DND-41 (cell line): Measurements from ENCODE around the gene ZNRF1.

ENCODE experiments used
- ATAC-seq: fragments of 200-7000 bp; cut with Tn5 transposase; 3 replicates; pipeline ENCODE4 v1.9.1; 2021; ENCODE audit warnings: low read depth; ENCODE audit not compliant: insufficient read depth
- DNase-seq: peaks from one replicate; pipeline ENCODE4 v3.0.0-alpha.2; 2020
- H2AFZ ChIP-seq: 2 replicates; pipeline ENCODE4 v1.6.0; 2012; ENCODE audit warnings: low read depth, low read length
- H3K27ac ChIP-seq: 2 replicates; pipeline ENCODE4 v1.5.1; 2012; ENCODE audit warnings: low read length, inconsistent platforms
- H3K27me3 ChIP-seq: fragments of 200-600 bp; sonication (generic); 2 replicates; pipeline ENCODE4 v1.6.0; 2012; ENCODE audit warnings: low read length, mild to moderate bottlenecking, inconsistent platforms; ENCODE audit not compliant: insufficient read depth, poor library complexity
- H3K36me3 ChIP-seq: 2 replicates; pipeline ENCODE4 v1.5.1; 2012; ENCODE audit warnings: low read length, inconsistent platforms; ENCODE audit not compliant: insufficient read depth
- H3K4me1 ChIP-seq: 2 replicates; pipeline ENCODE4 v1.5.1; 2012; ENCODE audit warnings: mild to moderate bottlenecking, low read length; ENCODE audit not compliant: insufficient read depth
- H3K4me2 ChIP-seq: 2 replicates; pipeline ENCODE4 v1.6.0; 2012; ENCODE audit warnings: mild to moderate bottlenecking, moderate library complexity, low read length, inconsistent platforms; ENCODE audit not compliant: insufficient read depth
- H3K4me3 ChIP-seq, 2 experiments: fragments of 200-600 bp in 1 of 2; shearing (Covaris generic) in 1 of 2; 2 replicates each; pipeline ENCODE4 v1.5.1; 2012 to 2016; ENCODE audit warnings: inconsistent platforms in 2 of 2, low read length in 2 of 2, mild to moderate bottlenecking in 2 of 2, low read depth in 1 of 2, moderate library complexity in 1 of 2
- H3K79me2 ChIP-seq: 2 replicates; pipeline ENCODE4 v1.6.0; 2012; ENCODE audit warnings: low read length, inconsistent platforms; ENCODE audit not compliant: insufficient read depth
- H3K9ac ChIP-seq: 2 replicates; pipeline ENCODE4 v1.6.0; 2012; ENCODE audit warnings: low read depth, mild to moderate bottlenecking, inconsistent platforms, low read length, moderate library complexity
- H3K9me3 ChIP-seq: 2 replicates; pipeline ENCODE4 v1.5.1; 2012; ENCODE audit warnings: low read length, moderate library complexity, mild to moderate bottlenecking, inconsistent platforms; ENCODE audit not compliant: insufficient read depth, severe bottlenecking
- H4K20me1 ChIP-seq: 2 replicates; pipeline ENCODE4 v1.6.0; 2012; ENCODE audit warnings: low read length; ENCODE audit not compliant: insufficient read depth
- CTCF ChIP-seq: IDR thresholded peaks from 2 replicates; pipeline ENCODE4 v1.5.1; 2012; ENCODE audit warnings: borderline replicate concordance, low read length, moderate library complexity, mild to moderate bottlenecking; ENCODE audit not compliant: poor library complexity, severe bottlenecking; ENCODE audit errors: extremely low read depth
- EZH2 ChIP-seq: IDR thresholded peaks from 3 replicates; pipeline ENCODE4 v1.6.1; 2012; ENCODE audit warnings: borderline replicate concordance, low read depth, mild to moderate bottlenecking, moderate library complexity, low read length, inconsistent platforms; ENCODE audit not compliant: severe bottlenecking

Gene ZNRF1

GRCh38 chr16:74999219-74999608 is 390 bp downstream of the ZNRF1 start:
- Histone ChIP-seq H3K4me1 (peaks cover 40% of the 10 kb centered on the region), H3K79me2 (peaks cover 53% of the 10 kb centered on the region), H4K20me1 (peaks cover 49% of the 10 kb centered on the region), H3K36me3 (peaks cover 45% of the 10 kb centered on the region), H3K9me3 (no peaks in the 10 kb centered on the region), H3K4me3 (peak overlapping the region; percentile 84 to 94), H3K4me2 (peak overlapping the region; percentile 91), H3K27ac (peak overlapping the region; percentile 85), H3K27me3 (no peaks in the 10 kb centered on the region), H2AFZ (peak overlapping the region; percentile 40; the same call in 1 of the 2 replicates), H3K9ac (peak overlapping the region; percentile 83)
- TF ChIP-seq CTCF, result no peak
- TF ChIP-seq EZH2, result no peak
- peak; percentile 12 for ATAC-seq
- peak; percentile 46 for DNase-seq

GRCh38 chr16:74999609-75000480 is 1.0 kb downstream of the ZNRF1 start:
- no peak for TF ChIP-seq CTCF
- TF ChIP-seq EZH2, result no peak
- H3K36me3 ChIP-seq, result peaks cover 51% of the 10 kb centered on the region
- peak overlapping the region; percentile 84 to 94 for H3K4me3 ChIP-seq
- peaks cover 55% of the 10 kb centered on the region for H4K20me1 ChIP-seq
- peaks cover 46% of the 10 kb centered on the region for H3K4me1 ChIP-seq
- peak; percentile 61 for DNase-seq
- H3K27me3 ChIP-seq, result no peaks in the 10 kb centered on the region
- no peaks in the 10 kb centered on the region for H3K9me3 ChIP-seq
- peak overlapping the region; percentile 83 for H3K9ac ChIP-seq
- 0 out of 2 replicates have a peak overlapping the region, but pooled peaks have one; percentile 40 for H2AFZ ChIP-seq
- peaks cover 59% of the 10 kb centered on the region for H3K79me2 ChIP-seq
- ATAC-seq, result peak; percentile 53
- H3K27ac ChIP-seq, result peak overlapping the region; percentile 85
- H3K4me2 ChIP-seq, result peak overlapping the region; percentile 91

GRCh38 chr16:75000481-75001081 is 1.8 kb downstream of the ZNRF1 start:
- TF ChIP-seq EZH2 (no peak), CTCF (no peak)
- Histone ChIP-seq H3K9me3 (no peaks in the 10 kb centered on the region), H4K20me1 (peaks cover 62% of the 10 kb centered on the region), H3K4me3 (peak overlapping the region; percentile 84 to 94), H3K4me2 (peak overlapping the region; percentile 91), H3K4me1 (peaks cover 53% of the 10 kb centered on the region), H3K36me3 (peaks cover 58% of the 10 kb centered on the region), H2AFZ (no peak overlapping the region), H3K9ac (peak overlapping the region; percentile 83), H3K27me3 (no peaks in the 10 kb centered on the region), H3K27ac (peak overlapping the region; percentile 85), H3K79me2 (peaks cover 67% of the 10 kb centered on the region)
- ATAC-seq (peak; percentile 48), DNase-seq (peak; percentile 58)
